ENCODE results near the gene KYNU.

GRCh38 chr2:142992840-142993239, 115.4 kb downstream of the KYNU start:
- TF ChIP-seq, protein P1, sequence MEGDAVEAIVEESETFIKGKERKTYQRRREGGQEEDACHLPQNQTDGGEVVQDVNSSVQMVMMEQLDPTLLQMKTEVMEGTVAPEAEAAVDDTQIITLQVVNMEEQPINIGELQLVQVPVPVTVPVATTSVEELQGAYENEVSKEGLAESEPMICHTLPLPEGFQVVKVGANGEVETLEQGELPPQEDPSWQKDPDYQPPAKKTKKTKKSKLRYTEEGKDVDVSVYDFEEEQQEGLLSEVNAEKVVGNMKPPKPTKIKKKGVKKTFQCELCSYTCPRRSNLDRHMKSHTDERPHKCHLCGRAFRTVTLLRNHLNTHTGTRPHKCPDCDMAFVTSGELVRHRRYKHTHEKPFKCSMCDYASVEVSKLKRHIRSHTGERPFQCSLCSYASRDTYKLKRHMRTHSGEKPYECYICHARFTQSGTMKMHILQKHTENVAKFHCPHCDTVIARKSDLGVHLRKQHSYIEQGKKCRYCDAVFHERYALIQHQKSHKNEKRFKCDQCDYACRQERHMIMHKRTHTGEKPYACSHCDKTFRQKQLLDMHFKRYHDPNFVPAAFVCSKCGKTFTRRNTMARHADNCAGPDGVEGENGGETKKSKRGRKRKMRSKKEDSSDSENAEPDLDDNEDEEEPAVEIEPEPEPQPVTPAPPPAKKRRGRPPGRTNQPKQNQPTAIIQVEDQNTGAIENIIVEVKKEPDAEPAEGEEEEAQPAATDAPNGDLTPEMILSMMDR (IDR thresholded peaks at IDR 0.05): no peak
- TF ChIP-seq POLR2A (IDR thresholded peaks at IDR 0.05) (no peak), POLR2AphosphoS5 (IDR thresholded peaks at IDR 0.05) (no peak)
